HG02678 (cell line): ENCODE data around the gene TBC1D20.
"Not testable (repeated sequence)": the region's sequence is repeated elsewhere in the genome, so short reads cannot be mapped to it uniquely, and the experiment has no call there.

Experiments used
- ATAC-seq: cut with Tn5 transposase; IDR thresholded peaks from one replicate; pipeline ENCODE4 v1.9.1; 2021; ENCODE audit warnings: mild to moderate bottlenecking, moderate library complexity; ENCODE audit not compliant: unreplicated experiment

Gene TBC1D20

DNA sequence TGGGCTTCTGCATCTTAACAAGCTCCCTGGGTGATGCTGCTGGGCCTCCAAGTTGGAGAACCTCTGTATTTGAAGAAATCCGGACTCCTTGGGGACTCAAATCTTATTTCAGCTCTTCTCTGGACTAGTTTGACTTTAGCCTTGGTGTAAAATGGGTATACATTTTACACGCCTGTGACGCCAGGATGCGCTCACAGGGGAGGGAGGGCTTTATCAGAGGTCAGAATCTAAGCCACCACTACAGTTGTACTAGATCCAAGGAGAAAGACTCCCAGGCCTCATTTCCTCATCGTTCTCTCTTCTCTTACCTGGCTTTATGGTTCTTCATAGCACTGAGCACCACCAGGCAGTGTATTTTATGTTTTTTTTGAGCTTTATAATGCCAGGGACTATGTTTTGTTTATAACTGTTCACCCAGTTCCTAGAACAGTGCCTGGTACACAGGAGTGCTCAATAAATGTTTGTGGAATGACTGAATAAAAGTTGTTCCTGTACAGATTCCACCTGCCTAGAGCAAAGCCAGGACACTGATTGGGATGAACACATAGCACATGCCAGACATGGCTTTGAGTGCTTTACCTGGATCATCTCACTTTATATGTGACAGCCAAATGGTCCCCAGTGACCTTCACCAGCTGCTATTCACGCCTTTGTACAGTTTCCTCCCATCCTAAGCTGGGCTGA is 59.3 kb downstream of the TBC1D20 start:
- ATAC-seq: no peak

DNA sequence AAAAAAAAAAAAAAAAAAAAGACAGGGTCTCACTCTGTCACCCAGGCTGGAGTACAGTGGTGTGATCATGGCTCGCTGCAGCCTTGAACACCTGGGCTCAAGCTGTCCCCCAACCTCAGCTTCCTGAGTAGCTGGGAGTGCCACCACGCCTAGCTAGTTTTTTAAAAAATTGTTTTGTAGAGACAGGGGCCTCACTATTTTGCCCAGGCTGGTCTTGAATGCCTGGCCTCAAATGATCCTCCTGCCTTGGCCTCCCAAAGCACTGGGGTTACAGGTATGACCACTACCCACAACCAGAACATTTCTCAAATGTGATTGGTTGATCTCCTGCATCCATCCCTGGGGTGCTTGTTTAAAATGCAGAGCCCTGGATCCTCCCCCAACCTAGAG is 59.8 kb downstream of the TBC1D20 start:
- ATAC-seq: no peak

DNA sequence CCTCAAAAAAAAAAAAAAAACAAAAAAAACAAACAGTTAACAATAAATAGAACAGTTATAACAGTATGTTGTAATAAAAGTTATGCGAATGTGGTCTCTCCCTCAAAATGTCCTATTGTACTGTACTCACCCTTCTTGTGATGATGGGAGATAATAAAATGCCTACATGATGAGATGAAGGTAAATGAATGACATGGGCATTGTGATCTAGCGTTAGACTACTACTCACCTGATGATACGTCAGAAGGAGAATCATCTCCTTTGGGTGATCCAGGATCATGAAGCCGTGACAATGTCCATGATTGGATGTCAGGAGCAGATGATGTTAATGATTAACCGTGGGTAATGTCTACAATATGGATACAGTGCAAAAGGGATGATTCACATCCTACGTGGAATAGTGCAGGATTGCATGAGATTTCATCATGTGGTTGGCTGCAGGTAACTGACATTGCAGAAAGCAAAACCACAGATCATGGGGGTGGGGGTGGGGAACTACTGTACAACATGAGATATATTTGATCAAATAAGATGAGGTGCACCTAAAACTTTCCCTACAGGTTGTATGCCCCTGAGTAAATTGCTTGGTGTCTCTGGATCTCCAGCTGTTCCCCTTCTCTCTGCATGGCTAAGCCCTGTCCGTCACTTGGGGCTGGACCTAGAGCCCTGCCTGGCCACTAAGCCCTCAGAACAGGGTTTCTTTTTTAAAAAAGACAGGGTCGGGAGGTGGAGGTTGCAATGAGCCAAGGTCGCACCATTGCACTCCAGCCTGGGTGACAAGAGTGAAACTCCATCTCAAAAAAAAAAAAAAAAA is 60.4 kb downstream of the TBC1D20 start:
- no peak for ATAC-seq

DNA sequence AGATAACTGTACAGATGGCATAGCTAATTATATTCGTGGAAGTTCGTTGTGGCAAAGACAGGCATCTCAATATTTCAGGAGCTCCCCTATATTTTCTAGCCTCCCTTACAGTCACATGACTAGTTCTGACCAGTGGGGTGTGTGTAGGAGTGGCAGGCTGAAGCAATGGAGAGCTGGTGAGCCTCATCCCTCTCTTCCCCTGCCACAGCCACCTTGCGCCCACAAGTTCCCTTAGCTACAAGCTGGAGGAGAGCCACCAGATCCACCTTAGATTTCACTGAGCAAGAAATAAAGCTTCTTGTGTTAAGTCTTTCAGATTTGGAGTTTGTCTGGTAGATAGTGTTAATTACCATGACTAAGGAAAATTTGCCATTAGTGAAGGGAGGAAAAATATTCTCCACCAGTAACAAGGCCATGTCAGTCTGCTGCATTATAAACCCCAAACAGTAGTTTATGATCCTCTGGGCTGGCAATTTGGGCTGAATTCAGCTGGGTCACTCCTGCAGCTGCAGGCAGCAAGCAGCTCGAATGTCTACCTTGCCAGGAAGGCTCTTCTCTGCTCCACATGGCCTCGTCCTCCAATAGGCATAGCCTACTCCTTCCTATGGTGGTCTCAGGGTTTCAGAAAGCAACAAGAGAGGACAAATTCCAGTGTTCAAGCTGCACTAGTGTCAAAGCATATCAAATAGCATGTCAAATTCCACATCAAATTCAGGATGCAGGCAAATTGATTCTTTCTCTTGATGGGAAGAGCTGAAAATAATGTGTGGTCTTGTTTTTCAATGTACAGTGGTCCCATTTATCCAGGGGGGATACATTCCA is 61.7 kb downstream of the TBC1D20 start:
- ATAC-seq: no peak

DNA sequence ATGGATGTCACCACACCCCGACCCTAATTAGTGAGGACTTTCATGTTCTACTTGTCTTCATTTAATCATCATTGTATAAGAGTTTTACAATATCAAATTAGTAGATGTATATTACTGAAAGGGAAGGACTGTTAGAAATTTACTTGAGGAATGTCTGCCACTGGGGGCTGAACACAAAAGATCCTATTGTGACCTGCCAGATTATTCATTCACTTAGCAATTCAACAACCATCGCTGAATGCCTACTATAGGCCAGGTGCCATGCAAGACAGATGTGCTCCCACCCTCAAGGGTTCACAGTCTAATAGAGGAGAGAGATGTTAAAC is 62.2 kb downstream of the TBC1D20 start:
- no peak for ATAC-seq

DNA sequence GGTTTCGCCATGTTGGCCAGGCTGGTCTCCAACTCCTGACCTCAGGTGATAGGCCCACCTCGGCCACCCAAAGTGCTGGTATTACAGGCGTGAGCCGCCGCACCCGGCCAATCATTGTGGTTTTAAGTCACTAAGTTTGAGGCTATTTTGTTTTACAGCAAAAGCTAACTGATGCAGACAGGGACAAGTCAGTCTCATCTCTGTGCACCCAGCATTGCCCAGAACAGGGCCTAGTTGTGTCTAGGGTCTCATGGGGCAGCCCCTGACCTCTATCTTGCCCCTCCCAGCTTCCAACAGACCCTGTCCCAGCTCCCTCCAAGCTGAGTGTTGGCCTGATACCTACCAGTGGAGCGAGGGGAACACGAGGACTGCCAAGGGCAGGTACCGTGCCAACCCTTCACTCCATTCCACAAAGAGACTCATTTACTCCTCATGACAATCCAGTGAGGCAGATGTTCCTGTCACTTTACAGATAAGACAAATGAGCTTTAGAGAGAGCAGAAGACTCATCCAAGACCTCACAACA is 63.1 kb downstream of the TBC1D20 start:
- no peak for ATAC-seq

DNA sequence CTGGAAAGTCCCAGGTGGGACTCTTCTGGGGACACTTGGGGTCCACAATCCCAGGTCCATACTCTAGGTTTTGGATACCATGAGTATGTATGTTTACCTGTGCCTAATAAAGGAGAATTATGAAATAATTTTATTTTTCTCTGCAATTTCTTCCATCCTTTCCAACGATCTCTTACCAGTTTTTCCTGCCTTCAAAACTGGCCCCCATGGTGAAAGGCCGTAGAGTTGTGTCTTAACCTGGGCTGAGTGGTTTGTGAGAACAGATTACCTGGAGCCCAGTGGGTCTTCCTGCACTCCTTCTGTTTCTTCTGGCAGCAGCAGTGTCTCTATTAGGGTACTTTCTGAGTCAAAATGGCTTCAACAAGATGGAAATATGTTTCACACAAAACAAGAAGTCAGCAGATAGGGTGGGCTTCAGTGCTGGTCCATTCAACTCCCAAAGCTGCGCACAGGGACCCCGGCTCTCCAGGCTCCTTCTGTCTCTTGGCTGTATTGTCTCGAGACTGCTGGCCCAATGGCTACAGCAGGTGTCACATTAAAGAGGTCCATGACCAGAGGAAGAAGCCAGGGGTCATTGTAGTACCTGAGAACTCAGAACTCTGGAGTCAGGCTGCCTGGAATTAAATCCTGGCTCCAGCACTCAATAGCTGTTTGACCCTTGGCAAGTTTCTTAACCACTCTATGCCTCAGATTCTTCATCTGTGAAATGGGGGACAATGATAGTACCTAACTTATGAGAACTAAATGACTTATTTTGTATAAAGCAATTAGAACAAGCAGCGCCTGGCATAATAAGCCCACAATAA is 64.7 kb downstream of the TBC1D20 start:
- ATAC-seq: no peak

DNA sequence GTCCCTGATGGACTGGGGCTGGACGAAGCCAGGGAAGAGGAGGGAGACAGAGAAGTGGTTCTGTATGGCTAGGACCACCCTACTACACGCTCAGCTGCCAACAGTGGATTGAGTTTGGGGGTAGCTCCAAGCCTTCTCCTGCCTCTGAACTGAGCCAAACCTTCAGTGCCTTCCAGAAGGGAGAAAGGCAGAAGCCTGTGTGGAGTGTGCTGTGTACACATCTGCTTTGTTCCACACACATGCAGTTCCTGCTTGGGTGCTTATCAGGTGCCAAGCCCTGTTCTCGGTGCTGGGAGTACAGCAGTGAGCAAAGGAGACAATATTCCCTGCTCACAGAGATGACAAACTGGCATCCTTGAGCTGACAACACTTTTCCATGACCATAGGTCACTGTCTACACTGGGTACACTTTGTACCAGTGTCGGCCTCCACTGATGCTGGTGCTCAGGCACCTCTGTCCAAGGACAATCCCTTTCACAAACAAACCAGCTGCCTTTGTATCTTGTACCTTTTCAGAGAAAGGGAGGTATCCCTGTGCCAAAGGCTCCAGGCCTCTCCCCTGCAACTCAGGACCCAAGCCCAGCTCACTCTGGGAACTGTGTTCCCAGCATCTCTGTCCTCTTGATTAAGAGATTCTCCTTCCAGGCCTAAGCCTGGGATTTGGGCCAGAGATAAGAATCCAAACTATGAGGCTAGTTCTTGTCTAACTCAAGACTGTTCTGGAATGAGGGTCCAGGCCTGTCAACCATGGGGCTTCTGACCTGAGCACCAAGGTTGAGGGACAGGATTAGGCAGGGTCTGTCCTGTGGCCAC is 65.5 kb downstream of the TBC1D20 start:
- no peak for ATAC-seq

DNA sequence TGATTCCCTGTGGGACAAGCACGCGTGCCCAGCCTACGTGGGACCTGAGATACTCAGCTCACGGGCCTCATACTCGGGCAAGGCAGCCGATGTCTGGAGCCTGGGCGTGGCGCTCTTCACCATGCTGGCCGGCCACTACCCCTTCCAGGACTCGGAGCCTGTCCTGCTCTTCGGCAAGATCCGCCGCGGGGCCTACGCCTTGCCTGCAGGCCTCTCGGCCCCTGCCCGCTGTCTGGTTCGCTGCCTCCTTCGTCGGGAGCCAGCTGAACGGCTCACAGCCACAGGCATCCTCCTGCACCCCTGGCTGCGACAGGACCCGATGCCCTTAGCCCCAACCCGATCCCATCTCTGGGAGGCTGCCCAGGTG is 66.1 kb downstream of the TBC1D20 start:
- no peak for ATAC-seq

DNA sequence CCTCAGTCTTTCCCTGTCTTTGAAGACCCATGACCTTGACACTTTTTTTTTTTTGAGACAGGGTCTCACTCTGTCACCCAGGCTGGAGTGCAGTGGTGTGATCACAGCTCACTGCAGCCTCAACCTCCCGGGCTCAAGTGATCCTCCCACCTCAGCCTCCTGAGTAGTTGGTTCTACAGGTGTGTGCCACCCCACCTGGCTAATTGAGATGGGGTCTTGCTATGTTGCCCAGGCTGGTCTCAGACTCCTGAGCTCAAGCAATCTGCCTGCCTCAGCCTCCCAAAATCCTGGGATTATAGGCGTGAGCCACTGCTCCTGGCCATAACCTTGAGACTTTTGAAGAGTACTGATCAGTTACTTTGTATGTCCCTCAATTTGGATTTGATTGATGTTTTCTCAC is 69.0 kb downstream of the TBC1D20 start:
- not testable (repeated sequence) for ATAC-seq

DNA sequence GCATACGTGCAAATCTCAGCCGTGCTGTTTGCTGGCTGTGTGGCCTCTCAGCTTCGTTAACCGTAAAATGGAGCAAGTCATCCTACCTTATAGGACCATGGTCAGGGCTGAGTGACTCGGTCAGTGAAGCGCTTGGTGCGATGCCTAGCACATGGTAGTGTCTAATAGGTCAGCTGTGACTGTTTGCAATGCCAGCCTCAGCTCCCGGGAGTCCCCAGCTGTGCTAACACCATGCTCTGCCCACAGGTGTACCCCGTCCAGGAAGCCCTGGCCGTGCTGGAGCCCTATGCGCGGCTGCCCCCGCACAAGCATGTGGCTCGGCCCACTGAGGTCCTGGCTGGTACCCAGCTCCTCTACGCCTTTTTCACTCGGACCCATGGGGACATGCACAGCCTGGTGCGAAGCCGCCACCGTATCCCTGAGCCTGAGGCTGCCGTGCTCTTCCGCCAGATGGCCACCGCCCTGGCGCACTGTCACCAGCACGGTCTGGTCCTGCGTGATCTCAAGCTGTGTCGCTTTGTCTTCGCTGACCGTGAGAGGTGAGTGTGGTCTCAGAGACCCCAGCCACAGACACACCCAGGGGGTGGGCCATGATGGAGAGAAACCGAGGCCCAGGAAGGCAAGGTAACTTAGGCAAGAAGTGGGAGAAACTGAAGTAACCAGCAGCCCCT is 71.2 kb downstream of the TBC1D20 start:
- no peak for ATAC-seq

DNA sequence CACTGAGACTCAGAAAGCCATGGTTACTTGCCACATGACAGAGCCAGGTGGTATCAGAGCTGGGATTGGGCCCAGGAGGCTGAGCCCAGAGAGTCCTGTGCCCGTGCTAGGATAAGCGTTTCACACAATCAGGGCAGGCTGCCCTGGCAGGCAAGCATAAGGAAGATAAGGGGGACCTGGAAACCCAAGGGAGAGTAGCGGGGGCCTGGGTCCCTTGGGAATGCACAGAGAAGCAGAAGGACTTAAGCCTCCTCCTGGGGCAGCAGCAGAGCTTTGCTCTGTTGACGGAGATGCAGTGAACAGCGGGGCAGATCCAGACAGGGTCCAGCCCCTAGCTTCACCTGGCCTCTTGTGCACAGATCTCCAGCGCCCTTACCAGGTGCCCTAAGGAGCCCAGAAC is 73.1 kb downstream of the TBC1D20 start:
- no peak for ATAC-seq

DNA sequence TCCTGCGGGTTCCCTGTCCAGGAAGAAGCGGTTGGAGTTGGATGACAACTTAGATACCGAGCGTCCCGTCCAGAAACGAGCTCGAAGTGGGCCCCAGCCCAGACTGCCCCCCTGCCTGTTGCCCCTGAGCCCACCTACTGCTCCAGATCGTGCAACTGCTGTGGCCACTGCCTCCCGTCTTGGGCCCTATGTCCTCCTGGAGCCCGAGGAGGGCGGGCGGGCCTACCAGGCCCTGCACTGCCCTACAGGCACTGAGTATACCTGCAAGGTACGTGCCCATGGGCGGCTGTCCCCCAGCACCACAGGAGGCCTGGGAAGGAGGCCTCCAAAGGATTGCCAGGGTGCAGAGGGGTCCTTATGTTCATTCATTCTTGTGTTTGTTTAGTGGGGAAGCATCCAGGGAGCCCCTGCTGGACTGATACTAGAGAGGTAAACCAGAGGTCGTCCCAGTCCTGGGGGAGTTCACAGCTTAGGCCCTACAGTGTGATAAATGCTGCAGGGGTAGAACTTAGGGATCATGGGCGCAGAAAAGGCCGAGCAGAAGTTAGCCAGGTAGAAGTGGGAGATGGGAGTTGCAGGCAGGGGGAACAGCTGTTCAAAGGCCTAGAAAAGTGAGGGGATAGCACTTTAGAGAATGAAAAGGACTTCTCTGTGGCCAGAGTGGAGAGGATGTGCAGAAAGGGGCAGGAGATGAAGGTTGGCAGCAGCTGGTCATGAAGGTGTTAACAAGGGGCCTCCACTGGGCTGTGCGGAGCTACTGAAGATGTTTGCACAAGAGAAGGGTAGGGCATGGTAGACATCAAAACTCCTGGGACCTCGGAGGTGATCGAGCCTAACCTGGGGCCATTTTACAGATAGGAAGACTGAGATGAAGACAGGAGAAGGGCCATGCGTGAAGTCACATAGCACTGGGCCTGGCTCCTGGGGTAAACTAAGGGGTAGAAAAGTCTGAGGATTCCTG is 74.0 kb downstream of the TBC1D20 start:
- no peak for ATAC-seq

DNA sequence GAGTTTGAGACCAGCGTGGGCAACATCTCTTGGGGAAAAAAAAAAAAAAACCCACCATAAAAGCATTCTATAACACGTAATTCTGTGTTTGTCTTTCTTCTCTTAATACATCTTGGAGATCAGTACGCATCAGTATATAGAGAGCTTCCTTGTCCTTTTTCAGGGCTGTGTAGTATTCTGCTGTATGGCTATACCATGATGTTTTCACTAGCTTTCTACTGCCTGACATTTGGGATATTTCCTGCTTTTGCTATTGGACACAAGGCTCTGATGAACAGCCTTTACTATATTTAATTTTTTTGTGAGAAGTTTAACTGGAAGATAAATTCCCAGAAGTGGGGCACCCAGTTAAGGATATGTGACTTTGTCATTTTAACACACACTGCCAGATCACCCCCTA is 74.8 kb downstream of the TBC1D20 start:
- no peak for ATAC-seq

DNA sequence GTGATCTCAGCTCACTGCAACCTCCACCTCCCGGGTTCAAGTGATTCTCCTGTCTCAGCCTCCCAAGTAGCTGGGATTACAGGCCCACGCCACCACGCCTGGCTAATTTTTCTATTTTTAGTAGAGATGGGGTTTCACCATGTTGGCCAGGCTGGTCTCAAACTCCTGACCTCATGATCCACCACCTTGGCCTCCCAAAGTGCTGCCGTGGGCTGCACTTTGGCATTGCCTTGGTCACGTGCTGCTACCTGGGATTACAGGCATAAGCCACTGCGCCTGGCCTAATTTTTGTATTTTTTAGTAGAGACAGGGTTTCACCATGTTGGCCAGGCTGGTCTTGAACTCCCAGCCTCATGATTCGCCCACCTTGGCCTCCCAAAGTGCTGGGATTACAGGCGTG is 75.7 kb downstream of the TBC1D20 start:
- not testable (repeated sequence) for ATAC-seq
